Liver (tissue), 3 donors: ENCODE measurements around the gene GANC.

ENCODE experiments used
- EGR1 ChIP-seq, 2 donors: IDR thresholded peaks; 2 replicates each; pipeline ENCODE4 v1.6.1; 2016 to 2018; ENCODE audit warnings: antibody characterized with exemption in 2 of 2, low read depth in 2 of 2
- RAD21 ChIP-seq, 2 donors: IDR thresholded peaks; 2 replicates each; pipeline ENCODE4 v1.6.1; 2016; ENCODE audit warnings: antibody characterized with exemption in 2 of 2, mild to moderate bottlenecking in 2 of 2
- SP1 ChIP-seq: IDR thresholded peaks from 2 replicates; pipeline ENCODE4 v1.6.1; 2018; ENCODE audit warnings: antibody characterized with exemption, mild to moderate bottlenecking
- TAF1 ChIP-seq: conservative IDR thresholded peaks from 2 replicates; pipeline ENCODE4 v1.6.1; 2016; ENCODE audit warnings: antibody characterized with exemption, mild to moderate bottlenecking
- TF ChIP-seq, protein P1 (sequence below): fragments of 150-350 bp; IDR thresholded peaks from 2 replicates; pipeline ENCODE4 v1.5.1; 2017; ENCODE audit warnings: improper control_type of control experiment, low read depth, low read length; ENCODE audit not compliant: missing input control
- TF ChIP-seq, protein P2 (sequence below): IDR thresholded peaks from 2 replicates; pipeline ENCODE4 v1.6.1; 2016; ENCODE audit warnings: antibody characterized with exemption
- donor health status: healthy.
- donor health status: healthy.

DNA sequence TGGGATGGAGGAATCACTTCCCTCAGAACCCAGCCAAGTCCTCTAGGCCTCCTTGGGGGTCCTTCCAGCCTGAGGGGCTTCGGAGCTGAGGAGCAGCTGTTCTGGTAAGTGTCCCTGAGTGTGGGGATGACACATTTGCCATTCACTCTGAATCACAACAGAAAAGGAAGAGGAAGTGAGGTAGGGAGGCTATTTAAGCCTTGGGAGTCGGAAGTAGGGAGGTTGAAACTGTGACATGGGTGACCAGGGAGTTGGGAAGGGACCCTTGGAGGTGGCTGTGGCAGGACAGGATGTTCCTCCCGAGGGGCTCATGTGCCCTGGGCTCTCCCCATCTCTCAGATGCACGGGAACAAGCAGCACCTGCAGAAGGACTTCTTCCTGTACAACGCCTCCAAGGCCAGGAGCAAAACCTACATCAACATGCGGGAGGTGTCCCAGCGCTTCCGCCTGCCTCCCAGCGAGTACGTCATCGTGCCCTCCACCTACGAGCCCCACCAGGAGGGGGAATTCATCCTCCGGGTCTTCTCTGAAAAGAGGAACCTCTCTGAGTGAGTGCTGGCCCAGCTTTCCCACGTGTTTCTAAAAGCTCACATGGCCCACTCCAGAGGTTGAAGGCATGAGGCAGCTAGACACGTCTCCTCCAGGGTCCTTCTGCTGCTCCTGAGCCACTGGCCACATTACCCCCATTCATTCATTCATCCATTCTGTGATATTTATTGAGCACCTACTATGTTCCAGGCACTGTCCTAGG lies 129.6 kb downstream of the GANC start:
- TF ChIP-seq, protein P1, sequence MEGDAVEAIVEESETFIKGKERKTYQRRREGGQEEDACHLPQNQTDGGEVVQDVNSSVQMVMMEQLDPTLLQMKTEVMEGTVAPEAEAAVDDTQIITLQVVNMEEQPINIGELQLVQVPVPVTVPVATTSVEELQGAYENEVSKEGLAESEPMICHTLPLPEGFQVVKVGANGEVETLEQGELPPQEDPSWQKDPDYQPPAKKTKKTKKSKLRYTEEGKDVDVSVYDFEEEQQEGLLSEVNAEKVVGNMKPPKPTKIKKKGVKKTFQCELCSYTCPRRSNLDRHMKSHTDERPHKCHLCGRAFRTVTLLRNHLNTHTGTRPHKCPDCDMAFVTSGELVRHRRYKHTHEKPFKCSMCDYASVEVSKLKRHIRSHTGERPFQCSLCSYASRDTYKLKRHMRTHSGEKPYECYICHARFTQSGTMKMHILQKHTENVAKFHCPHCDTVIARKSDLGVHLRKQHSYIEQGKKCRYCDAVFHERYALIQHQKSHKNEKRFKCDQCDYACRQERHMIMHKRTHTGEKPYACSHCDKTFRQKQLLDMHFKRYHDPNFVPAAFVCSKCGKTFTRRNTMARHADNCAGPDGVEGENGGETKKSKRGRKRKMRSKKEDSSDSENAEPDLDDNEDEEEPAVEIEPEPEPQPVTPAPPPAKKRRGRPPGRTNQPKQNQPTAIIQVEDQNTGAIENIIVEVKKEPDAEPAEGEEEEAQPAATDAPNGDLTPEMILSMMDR = no peak
- TF ChIP-seq SP1 = no peak
- no peak for TF ChIP-seq EGR1 (IDR thresholded peaks at IDR 0.05; ENCODE audit: low read depth in 2 of 2)
- no peak for TF ChIP-seq TAF1
- TF ChIP-seq, protein P2, sequence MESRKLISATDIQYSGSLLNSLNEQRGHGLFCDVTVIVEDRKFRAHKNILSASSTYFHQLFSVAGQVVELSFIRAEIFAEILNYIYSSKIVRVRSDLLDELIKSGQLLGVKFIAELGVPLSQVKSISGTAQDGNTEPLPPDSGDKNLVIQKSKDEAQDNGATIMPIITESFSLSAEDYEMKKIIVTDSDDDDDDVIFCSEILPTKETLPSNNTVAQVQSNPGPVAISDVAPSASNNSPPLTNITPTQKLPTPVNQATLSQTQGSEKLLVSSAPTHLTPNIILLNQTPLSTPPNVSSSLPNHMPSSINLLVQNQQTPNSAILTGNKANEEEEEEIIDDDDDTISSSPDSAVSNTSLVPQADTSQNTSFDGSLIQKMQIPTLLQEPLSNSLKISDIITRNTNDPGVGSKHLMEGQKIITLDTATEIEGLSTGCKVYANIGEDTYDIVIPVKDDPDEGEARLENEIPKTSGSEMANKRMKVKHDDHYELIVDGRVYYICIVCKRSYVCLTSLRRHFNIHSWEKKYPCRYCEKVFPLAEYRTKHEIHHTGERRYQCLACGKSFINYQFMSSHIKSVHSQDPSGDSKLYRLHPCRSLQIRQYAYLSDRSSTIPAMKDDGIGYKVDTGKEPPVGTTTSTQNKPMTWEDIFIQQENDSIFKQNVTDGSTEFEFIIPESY = no peak
- TF ChIP-seq RAD21 (IDR thresholded peaks at IDR 0.05) = no peak
